B cell (primary cell): Measurements from ENCODE around the gene BDP1. TPM values are rescaled to one million over a fixed set of nuclear protein-coding genes. Genes with fewer than 3 reads are reported as not detected.

ENCODE experiments used
- ATAC-seq: fragments of 200-7000 bp; cut with Tn5 transposase; one replicate; pipeline ENCODE4 v1.10.0; 2021; ENCODE audit warnings: low read depth, mild to moderate bottlenecking, moderate number of reproducible peaks, moderate library complexity
- CTCF ChIA-PET: fragments of 350-600 bp; sonication (Branson Sonifier 250); formaldehyde crosslinking; loops from one replicate; lab custom pipeline; 2021; ENCODE audit warnings: antibody characterized with exemption, inconsistent platforms; lab: Charles Lee
- POLR2A ChIA-PET: fragments of 350-600 bp; sonication (Branson Sonifier 250); formaldehyde crosslinking; loops from one replicate; lab custom pipeline; 2021; ENCODE audit warnings: antibody characterized with exemption; lab: Charles Lee
- DNase-seq: peaks from one replicate; pipeline ENCODE4 v3.0.0; 2013
- H2AFZ ChIP-seq: 2 replicates; pipeline ENCODE4 v1.6.1; 2012; ENCODE audit warnings: mild to moderate bottlenecking, low read depth, low read length; ENCODE audit not compliant: insufficient read depth, poor library complexity, severe bottlenecking
- H3K27ac ChIP-seq, 2 donors: 1 replicate in 1 of 2; 2 replicates in 1 of 2; pipeline ENCODE4 v1.5.1; 2012 to 2013; ENCODE audit warnings: low read length in 2 of 2, mild to moderate bottlenecking in 2 of 2, moderate library complexity in 1 of 2
- H3K27me3 ChIP-seq, 4 experiments: fragments of 200-600 bp in 1 of 4; sonication (generic) in 1 of 4; replicated peaks in 1 of 4; 1 replicate in 2 of 4; 2 replicates in 2 of 4; pipeline versions ENCODE4 v1.6.1 to v1.7.0; 2013 to 2016; ENCODE audit warnings: low read length in 3 of 4, mild to moderate bottlenecking in 2 of 4, mixed read lengths in 1 of 4, moderate library complexity in 1 of 4; ENCODE audit not compliant: insufficient read depth in 4 of 4, control insufficient read depth in 3 of 4; ENCODE audit errors: control extremely low read depth in 1 of 4
- H3K36me3 ChIP-seq, 2 experiments: replicated peaks in 1 of 2; 1 replicate in 1 of 2; 2 replicates in 1 of 2; pipeline versions ENCODE4 v1.6.1 to v1.7.1; 2013; ENCODE audit warnings: low read length in 1 of 2; ENCODE audit not compliant: insufficient read depth in 2 of 2, control insufficient read depth in 1 of 2; ENCODE audit errors: control extremely low read depth in 1 of 2, extremely low read depth in 1 of 2
- H3K4me1 ChIP-seq, 2 donors: fragments of 200-600 bp in 1 of 2; sonication (generic) in 1 of 2; 1 replicate in 1 of 2; 2 replicates in 1 of 2; pipeline versions ENCODE4 v1.5.1 to v1.6.1; 2013 to 2017; ENCODE audit warnings: low read length in 2 of 2; ENCODE audit not compliant: control insufficient read depth in 2 of 2, insufficient read depth in 2 of 2
- H3K4me2 ChIP-seq: replicated peaks from 2 replicates; pipeline ENCODE3; 2012; ENCODE audit warnings: mild to moderate bottlenecking, low read depth, low read length; ENCODE audit not compliant: poor library complexity, severe bottlenecking
- H3K4me3 ChIP-seq, 5 experiments: fragments of 200-600 bp in 1 of 5; sonication (generic) in 1 of 5; 1 replicate in 3 of 5; 2 replicates in 2 of 5; pipeline versions ENCODE4 v1.5.1 to v1.7.0; 2011 to 2016; ENCODE audit warnings: low read length in 4 of 5, mild to moderate bottlenecking in 4 of 5, low read depth in 2 of 5, control low read depth in 1 of 5, moderate library complexity in 1 of 5; ENCODE audit not compliant: insufficient read depth in 1 of 5; ENCODE audit errors: control extremely low read depth in 1 of 5, extremely low read depth in 1 of 5
- H3K79me2 ChIP-seq: fragments of 200-600 bp; sonication (generic); one replicate; pipeline ENCODE4 v1.6.0; 2016; ENCODE audit warnings: low read length; ENCODE audit not compliant: control insufficient read depth, insufficient read depth
- H3K9ac ChIP-seq: fragments of 200-600 bp; sonication (generic); 2 replicates; pipeline ENCODE4 v1.6.1; 2017; ENCODE audit warnings: mild to moderate bottlenecking, low read length, moderate library complexity
- H3K9me3 ChIP-seq, 3 donors: one replicate each; pipeline versions ENCODE4 v1.6.1 to v1.7.1; 2013; ENCODE audit warnings: low read length in 2 of 3; ENCODE audit not compliant: control insufficient read depth in 2 of 3, insufficient read depth in 1 of 3; ENCODE audit errors: control extremely low read depth in 1 of 3
- H4K20me1 ChIP-seq: 2 replicates; pipeline ENCODE4 v1.6.0; 2012; ENCODE audit warnings: mild to moderate bottlenecking, low read length; ENCODE audit not compliant: insufficient read depth, control insufficient read depth, poor library complexity, severe bottlenecking
- H3K27ac Mint-ChIP-seq: one replicate; pipeline ENCODE4 v1.8.0; 2021; ENCODE audit warnings: mixed read lengths
- H3K27me3 Mint-ChIP-seq: one replicate; pipeline ENCODE4 v1.8.0; 2021; ENCODE audit warnings: mixed read lengths
- H3K4me1 Mint-ChIP-seq: one replicate; pipeline ENCODE4 v1.8.0; 2021; ENCODE audit warnings: mixed read lengths
- H3K4me3 Mint-ChIP-seq: one replicate; pipeline ENCODE4 v1.8.0; 2021; ENCODE audit warnings: mixed read lengths
- H3K9me3 Mint-ChIP-seq: one replicate; pipeline ENCODE4 v1.8.0; 2022; ENCODE audit warnings: mixed read lengths; ENCODE audit not compliant: insufficient read depth
- EZH2 ChIP-seq: IDR thresholded peaks from 2 replicates; pipeline ENCODE4 v1.6.1; 2012; ENCODE audit warnings: borderline replicate concordance, low read depth, mild to moderate bottlenecking, moderate library complexity, low read length; ENCODE audit not compliant: insufficient read depth, poor library complexity, severe bottlenecking
- WGBS: methylation state at CpG from one replicate; pipeline ENCODE4 v1.1.5; 2013; ENCODE audit warnings: missing lambda C conversion rate; ENCODE audit not compliant: insufficient coverage; 5-methylcytosine and 5-hydroxymethylcytosine counted together
- intact Hi-C: fragments of 100-400 bp; cut with micrococcal nuclease; formaldehyde crosslinking; loops from one replicate; pipeline ENCODE4 v1.10.0; 2022
- polyA plus RNA-seq: library from polyadenylated mRNA; depleted of rRNA; stranded (reverse); fragments of >200 nt; gene quantifications from 2 replicates; pipeline ENCODE4 v1.2.3, GENCODE V29; 2012
- total RNA-seq, 2 donors: library from RNA; stranded (reverse); fragments of 120-200 nt in 1 of 2; gene quantifications; 1 replicate in 1 of 2; 2 replicates in 1 of 2; pipeline versions ENCODE4 v1.2.3 to v1.2.4, GENCODE V29; 2013 to 2022
- TF ChIP-seq, protein P1 (sequence below): fragments of 200-600 bp; IDR thresholded peaks from one replicate; pipeline ENCODE4 v1.8.0; 2022; ENCODE audit warnings: antibody characterized with exemption, mild to moderate bottlenecking

The BDP1 gene
- total and polyA plus RNA-seq, 2 donors (not counting 1 experiment from before 2014, with no cell fraction given): 7.9 to 59.4 TPM

DNA sequence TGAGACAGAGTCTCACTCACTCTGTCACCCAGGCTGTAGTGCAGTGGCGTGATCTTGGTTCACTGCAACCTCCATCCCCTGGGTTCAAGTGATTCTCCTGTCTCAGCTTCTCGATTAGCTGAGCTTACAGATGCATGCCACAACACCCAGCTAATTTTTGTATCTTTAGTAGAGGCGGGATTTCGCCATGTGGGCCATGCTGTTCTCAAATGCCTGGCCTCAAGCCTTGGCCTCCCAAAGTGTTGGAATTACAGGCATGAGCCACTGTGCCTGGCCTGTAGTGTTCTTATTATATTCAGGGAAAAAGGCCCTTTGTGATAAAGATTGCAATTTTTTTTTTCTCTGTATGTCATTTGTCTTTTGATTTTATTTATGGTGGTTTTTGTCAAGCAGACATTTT, 107.7 kb downstream of the BDP1 start:
- Histone ChIP-seq H3K36me3 (peaks cover 4 to 58% of the 10 kb centered on the region in 2 experiments), H3K4me3 (no peak overlapping the region), H3K4me1 (no peaks in the 10 kb centered on the region), H3K9ac (no peak overlapping the region), H2AFZ (no peak overlapping the region), H3K27ac (no peak overlapping the region), H3K9me3 (no peaks in the 10 kb centered on the region), H3K79me2 (no peaks in the 10 kb centered on the region), H3K27me3 (no peaks in the 10 kb centered on the region), H4K20me1 (no peaks in the 10 kb centered on the region), H3K4me2 (no peak overlapping the region)
- Mint-ChIP-seq H3K27me3 (no peaks in the 10 kb centered on the region), H3K4me1 (no peaks in the 10 kb centered on the region), H3K4me3 (no peak overlapping the region), H3K9me3 (no peaks in the 10 kb centered on the region), H3K27ac (no peak overlapping the region)
- no peak for ATAC-seq
- TF ChIP-seq EZH2: no peak
- TF ChIP-seq, protein P1, sequence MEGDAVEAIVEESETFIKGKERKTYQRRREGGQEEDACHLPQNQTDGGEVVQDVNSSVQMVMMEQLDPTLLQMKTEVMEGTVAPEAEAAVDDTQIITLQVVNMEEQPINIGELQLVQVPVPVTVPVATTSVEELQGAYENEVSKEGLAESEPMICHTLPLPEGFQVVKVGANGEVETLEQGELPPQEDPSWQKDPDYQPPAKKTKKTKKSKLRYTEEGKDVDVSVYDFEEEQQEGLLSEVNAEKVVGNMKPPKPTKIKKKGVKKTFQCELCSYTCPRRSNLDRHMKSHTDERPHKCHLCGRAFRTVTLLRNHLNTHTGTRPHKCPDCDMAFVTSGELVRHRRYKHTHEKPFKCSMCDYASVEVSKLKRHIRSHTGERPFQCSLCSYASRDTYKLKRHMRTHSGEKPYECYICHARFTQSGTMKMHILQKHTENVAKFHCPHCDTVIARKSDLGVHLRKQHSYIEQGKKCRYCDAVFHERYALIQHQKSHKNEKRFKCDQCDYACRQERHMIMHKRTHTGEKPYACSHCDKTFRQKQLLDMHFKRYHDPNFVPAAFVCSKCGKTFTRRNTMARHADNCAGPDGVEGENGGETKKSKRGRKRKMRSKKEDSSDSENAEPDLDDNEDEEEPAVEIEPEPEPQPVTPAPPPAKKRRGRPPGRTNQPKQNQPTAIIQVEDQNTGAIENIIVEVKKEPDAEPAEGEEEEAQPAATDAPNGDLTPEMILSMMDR: no peak
- DNase-seq: no peak
- WGBS: 100% methylated on average over 4 of the region's 4 CpGs
- CTCF ChIA-PET: interaction anchor here (1.3 kb wide), 1 partner anchor 87 kb away, joined by 3 read pairs; no protein-coding TSS in a partner anchor
- POLR2A ChIA-PET: no interaction called here
- intact Hi-C loops: no loop called here

DNA sequence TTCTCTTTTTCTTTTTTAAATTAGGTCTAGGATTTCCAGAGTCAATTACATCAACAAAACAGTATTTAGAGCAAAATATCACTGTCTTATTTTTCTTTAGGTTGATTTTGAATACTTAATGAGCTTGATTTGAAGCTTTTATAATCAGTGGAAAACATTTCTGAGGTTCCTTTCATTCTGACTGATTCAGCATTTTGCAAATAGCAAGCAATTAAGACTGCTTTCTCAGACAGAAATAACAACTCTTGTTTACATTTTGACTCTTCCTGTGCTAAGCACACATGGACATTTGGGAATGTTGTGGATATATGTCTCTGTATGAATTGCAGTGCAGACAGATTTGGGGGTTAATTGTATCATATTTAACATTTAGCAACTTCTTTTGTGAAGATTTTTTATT, 109.4 kb downstream of the BDP1 start:
- no peak overlapping the region for H3K27ac Mint-ChIP-seq

More for the DNA sequence above, 109.4 kb downstream of the BDP1 start:
- H2AFZ ChIP-seq: no peak overlapping the region
- no peaks in the 10 kb centered on the region for H3K27me3 ChIP-seq
- H3K36me3 ChIP-seq: peaks cover 4 to 48% of the 10 kb centered on the region in 2 experiments
- H3K79me2 ChIP-seq: no peaks in the 10 kb centered on the region
- no peak overlapping the region for H3K4me3 ChIP-seq
- H3K27ac ChIP-seq: no peak overlapping the region
- Mint-ChIP-seq H3K4me1 (no peaks in the 10 kb centered on the region), H3K27me3 (no peaks in the 10 kb centered on the region), H3K4me3 (no peak overlapping the region), H3K9me3 (no peaks in the 10 kb centered on the region)
- no peak overlapping the region for H3K9ac ChIP-seq
- no peaks in the 10 kb centered on the region for H3K4me1 ChIP-seq
- ChIA-PET POLR2A (no interaction called here), CTCF (no interaction called here)
- TF ChIP-seq EZH2: no peak
- TF ChIP-seq, protein P1: no peak
- H4K20me1 ChIP-seq: no peaks in the 10 kb centered on the region
- ATAC-seq: no peak
- intact Hi-C loops: no loop called here
- DNase-seq: no peak
- H3K9me3 ChIP-seq: no peaks in the 10 kb centered on the region
- H3K4me2 ChIP-seq: no peak overlapping the region
